Measurements from ENCODE around the gene R3HCC1L. TPM values are rescaled to one million over a fixed set of nuclear protein-coding genes. Genes with fewer than 3 reads are reported as not detected.

R3HCC1L gene
- total and polyA plus RNA-seq, 10 of the 15 experiments (the other 5 are each of a cell fraction or from before 2014, with no cell fraction given), result 11.3 to 20.3 (median 15.3) TPM

DNA sequence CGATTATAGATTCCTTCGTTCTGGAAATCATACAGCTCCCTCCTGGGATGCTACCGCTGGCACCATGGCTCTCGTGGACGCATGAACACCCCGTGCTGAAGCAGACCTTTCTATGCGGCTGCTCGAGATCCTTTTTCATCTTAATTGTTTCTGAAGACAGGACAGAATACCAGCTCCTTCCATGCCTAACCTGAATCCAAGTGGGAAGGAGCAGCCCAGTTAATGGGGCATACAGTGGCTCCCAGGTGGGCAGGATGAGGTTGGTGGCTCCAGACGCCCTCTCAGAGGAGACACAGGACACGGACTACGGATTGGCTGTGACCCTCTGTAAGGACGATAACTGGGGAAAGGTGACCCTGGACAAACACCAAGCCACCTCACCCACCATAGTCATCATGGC, 152.0 kb downstream of the R3HCC1L start (continued):
- TF ChIP-seq ZNF207 (IDR thresholded peaks at IDR 0.05; ENCODE audit: borderline replicate concordance), result no peak
- no peak for TF ChIP-seq JUND (IDR thresholded peaks at IDR 0.05; ENCODE audit: low read depth, low read length)
- no peak for TF ChIP-seq GATAD2B (conservative IDR thresholded peaks at IDR 0.05; ENCODE audit: low read depth)

GRCh38 chr10:98287321-98287720, 152.9 kb downstream of the R3HCC1L start:
- in situ Hi-C loops (cut with MboI) (no loop called here), intact Hi-C loops (cut with micrococcal nuclease; ENCODE audit: unreplicated experiment) (no loop called here)
- Histone ChIP-seq H3K27me3 (replicated peaks in 1 of 2; ENCODE audit: control insufficient read depth in 2 of 2, insufficient read depth in 2 of 2, low read length in 1 of 2) (peaks cover 0 to 8% of the 10 kb centered on the region in 2 experiments; a peak in 2 of 4 replicates), H3K4me1 (ENCODE audit: control insufficient read depth, insufficient read depth, low read length) (no peaks in the 10 kb centered on the region), H3K4me2 (ENCODE audit: control insufficient read depth, insufficient read depth) (no peak overlapping the region), H3K9me3 (replicated peaks; ENCODE audit: control insufficient read depth, insufficient read depth, low read length) (no peaks in the 10 kb centered on the region), H3K4me3 (no peak overlapping the region), H3K36me3 (ENCODE audit: control insufficient read depth in 2 of 2, insufficient read depth in 2 of 2, low read length in 1 of 2) (no peaks in the 10 kb centered on the region), H2AFZ (ENCODE audit: control insufficient read depth, low read depth, low read length) (no peak overlapping the region), H4K20me1 (ENCODE audit: control insufficient read depth, insufficient read depth) (no peaks in the 10 kb centered on the region), H3K79me2 (ENCODE audit: control insufficient read depth, insufficient read depth, low read length) (no peaks in the 10 kb centered on the region), H3K9ac (ENCODE audit: control insufficient read depth, insufficient read depth, low read length) (no peak overlapping the region), H3K27ac (ENCODE audit: control insufficient read depth, insufficient read depth) (no peak overlapping the region)
- DNase-seq (ENCODE audit: low read depth, low spot score), result no peak
- WGBS (ENCODE audit: insufficient coverage, insufficient replicate concordance, low lambda C conversion rate, missing lambda C conversion rate), result 35% methylated on average over 5 of the region's 5 CpGs
- FAIRE-seq, result no peak
- no peak for ATAC-seq
- ChIA-PET CTCF (interaction anchor here (1.1 kb wide), 1 partner anchor 9 kb away, joined by 3 read pairs; no protein-coding TSS in a partner anchor), RAD21 (ENCODE audit: unreplicated experiment) (no interaction called here), POLR2A (no interaction called here), SMC1A (ENCODE audit: uncharacterized antibody, unreplicated experiment) (no interaction called here)
- no peak for TF ChIP-seq BHLHE40 (IDR thresholded peaks at IDR 0.05; ENCODE audit: borderline replicate concordance in 1 of 2, low read depth in 2 of 2, low read length in 1 of 2)
- TF ChIP-seq EZH2 (IDR thresholded peaks at IDR 0.05; ENCODE audit: borderline replicate concordance, control insufficient read depth, low read depth, low read length), result no peak
- TF ChIP-seq TCF7 (IDR thresholded peaks at IDR 0.05; ENCODE audit: borderline replicate concordance), result no peak
- no peak for TF ChIP-seq NR2C1 (IDR thresholded peaks at IDR 0.05)
- TF ChIP-seq, protein P1, sequence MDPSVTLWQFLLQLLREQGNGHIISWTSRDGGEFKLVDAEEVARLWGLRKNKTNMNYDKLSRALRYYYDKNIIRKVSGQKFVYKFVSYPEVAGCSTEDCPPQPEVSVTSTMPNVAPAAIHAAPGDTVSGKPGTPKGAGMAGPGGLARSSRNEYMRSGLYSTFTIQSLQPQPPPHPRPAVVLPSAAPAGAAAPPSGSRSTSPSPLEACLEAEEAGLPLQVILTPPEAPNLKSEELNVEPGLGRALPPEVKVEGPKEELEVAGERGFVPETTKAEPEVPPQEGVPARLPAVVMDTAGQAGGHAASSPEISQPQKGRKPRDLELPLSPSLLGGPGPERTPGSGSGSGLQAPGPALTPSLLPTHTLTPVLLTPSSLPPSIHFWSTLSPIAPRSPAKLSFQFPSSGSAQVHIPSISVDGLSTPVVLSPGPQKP (IDR thresholded peaks at IDR 0.05; ENCODE audit: low read depth, low read length), result no peak
- no peak for TF ChIP-seq BCLAF1 (IDR thresholded peaks at IDR 0.05)
- TF ChIP-seq DPF2 (IDR thresholded peaks at IDR 0.05), result no peak
- no peak for TF ChIP-seq TCF3 (IDR thresholded peaks at IDR 0.05; ENCODE audit: borderline replicate concordance, insufficient read depth, low read depth, low read length)
- BruUV-seq (replicated peaks), result no TSS peak
